Stimulated activated CD4-positive, alpha-beta T cell treated with anti-CD3 and anti-CD28 coated beads, Interleukin-12 subunit alpha, Interleukin-12 subunit beta, amount 100 ng/mL, for 24 hours (primary cell): Measurements from ENCODE around the gene SLC9A1.
"Not testable (repeated sequence)": the region's sequence is repeated elsewhere in the genome, so short reads cannot be mapped to it uniquely, and the experiment has no call there.

Source experiments
- DNase-seq, 2 experiments: peaks; one replicate each; pipeline ENCODE4 v3.0.0-alpha.2; 2020; ENCODE audit warnings: low read depth in 2 of 2

SLC9A1 gene

DNA sequence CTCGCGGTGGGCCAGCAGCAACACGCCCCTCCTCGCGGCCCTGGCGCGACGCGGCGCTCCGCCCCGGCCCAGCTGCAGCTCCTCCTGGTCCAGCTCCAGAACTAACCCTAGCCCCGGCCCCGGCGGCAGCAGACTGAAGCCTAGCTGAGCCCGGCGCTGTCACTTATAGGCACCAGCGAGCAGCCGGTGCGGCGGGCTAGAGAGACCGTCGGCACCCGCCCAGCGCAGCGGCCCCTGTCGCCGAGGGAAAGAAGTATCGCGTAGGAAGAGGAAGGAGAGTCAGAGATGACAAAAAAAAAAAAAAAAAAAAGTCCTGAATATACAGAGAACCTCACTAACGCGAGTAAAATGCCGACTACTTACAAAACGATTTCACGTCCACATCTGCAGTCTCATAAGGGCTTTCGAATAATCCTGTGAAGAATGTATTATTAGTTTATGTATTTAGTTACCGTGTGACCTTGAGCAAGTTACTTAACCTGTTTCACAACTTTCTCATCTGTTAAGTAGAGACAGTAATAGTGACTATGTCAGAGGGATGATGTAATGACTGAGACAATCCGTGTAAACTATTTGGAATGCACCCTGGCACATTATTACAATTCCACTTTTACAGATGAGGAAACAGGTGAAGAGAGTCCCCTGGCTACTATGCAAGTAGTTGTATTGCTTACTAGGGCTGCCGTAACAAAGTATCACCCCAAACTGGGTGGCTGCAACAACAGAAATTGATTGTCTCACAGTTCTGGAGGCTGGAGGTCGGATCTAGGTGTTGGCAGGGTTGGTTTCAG lies at the start of gene SLC9A1:
SLC9A1 (minus strand) TSS at position 135 of the 791 bp plus-strand sequence. CDS start 791 bp downstream, outside the sequence.
- peak; percentile 86 to 89 for DNase-seq

DNA sequence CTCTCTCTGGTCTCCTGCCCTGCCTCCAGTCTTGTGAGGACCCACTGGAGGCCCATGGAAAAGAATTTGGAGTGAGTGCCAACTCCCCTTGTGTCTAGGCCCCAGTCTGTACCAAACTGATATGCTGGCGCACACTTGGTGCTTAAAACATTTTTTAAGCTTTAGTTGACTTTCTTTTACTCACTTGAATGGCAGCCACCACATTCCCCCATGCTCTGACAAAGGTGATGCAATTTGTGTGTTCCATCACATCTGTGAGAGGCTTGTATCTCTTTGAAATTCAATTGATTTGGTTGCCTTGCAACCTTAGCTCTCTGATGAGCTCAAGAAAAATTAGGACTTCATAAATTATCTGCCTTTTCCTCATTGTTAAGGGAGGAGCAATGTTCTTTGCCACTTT lies 49.0 kb upstream of the SLC9A1 start:
- DNase-seq: no peak

- DNase-seq: no peak
Observed at GRCh38 chr1:27201295-27201694, 46.4 kb upstream of the SLC9A1 start.

DNA sequence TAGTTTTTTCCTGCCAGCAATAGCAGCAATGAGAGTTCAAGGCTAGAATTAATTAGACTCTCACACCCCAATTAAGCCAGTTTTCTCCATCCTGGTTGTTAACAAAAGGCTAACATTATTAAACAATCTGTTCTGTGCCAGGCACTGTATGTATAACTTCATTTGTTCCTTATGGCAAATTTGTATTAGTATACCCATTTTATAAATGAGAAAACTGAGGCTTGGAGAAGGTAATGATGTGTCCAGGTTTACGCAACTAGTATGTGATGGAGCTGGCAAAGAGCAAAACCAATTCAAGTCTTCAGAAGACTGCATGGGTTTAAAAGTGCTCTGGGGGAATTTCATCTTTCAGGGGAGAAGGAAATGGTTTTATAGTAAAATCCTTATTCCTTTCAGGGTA lies 38.3 kb upstream of the SLC9A1 start:
- DNase-seq: no peak

DNA sequence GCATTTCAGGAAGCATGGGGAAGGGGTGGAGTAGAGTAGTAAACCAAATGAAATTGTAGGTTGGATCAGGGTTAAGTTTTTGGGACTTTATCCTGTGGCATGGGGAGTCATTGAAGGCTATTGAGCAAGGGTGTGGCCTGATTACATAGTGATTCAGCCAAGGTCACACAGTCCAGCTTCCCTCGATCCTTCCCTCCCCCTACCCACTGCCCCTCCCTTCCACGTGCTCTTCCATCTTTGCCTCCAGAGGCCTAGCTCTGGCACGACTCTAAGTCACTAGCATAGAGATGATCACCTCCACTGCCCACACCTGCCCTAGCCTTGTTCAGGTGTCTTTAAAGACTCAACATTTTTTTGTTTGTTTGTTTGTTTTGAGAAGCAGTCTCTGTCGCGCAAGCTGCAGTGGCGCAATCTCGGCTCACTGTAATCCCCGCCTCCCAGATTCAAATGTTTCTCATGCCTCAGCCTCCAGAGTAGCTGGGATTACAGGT lies 37.2 kb upstream of the SLC9A1 start:
- DNase-seq: no peak

GRCh38 chr1:27184665-27185064 lies 29.7 kb upstream of the SLC9A1 start:
- not testable (repeated sequence) for DNase-seq

DNA sequence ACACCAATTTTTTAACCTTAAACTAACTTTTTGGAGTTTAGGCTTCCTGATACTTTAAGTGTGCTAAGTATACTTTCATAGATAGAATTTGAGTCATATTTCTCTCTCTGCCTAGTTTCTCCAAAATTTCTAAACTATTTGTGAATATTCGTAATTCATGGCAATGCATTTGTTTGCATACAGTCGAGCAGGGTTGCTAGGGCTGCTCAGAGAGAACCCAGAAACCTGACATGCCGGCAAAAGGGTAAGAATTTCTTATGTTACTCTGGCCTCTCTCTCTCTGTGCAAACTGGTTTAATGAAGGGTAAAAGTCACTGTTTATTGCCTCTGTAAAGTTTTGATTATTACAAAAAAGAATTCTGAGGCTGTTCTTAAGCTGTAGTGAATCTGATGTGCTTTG lies 25.1 kb upstream of the SLC9A1 start:
- no peak for DNase-seq

DNA sequence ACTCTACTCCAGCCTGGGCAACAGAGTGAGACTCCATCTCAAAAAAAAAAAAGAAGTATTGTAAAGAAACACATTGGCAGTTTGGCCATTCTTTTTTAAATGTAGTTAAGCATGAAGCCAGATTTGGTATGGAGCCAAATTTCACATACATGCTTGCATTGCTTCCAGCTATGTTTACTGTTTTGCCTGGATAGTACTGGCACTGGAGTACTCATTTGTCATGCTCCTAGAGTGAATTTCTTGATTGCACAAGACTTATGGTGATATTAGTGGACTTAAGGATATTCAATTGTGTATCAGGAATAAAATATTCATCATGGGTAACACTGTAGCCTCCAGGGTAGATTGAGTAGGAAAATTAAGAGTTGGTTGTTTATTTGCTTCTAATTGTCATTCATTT lies 24.5 kb upstream of the SLC9A1 start:
- no peak for DNase-seq

DNA sequence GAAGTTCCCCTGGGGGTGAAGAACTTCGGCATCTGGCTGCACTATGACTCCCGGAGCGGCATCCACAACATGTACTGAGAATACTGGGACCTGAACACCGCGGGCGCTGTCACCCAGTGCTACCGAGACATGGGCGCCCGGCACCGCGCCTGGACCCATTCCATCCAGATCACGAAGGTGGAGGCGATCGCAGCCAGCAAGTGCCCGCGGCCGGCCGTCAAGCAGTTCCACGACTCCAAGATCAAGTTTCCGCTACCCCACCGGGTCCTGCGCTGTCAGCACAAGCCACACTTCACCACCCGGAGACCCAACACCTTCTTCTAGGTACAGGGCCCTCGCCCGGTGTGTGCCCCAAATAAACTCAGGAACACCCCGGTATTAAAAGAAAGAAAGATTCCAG lies 22.0 kb upstream of the SLC9A1 start:
- no peak for DNase-seq

GRCh38 chr1:27176323-27176722 lies 21.4 kb upstream of the SLC9A1 start:
- DNase-seq: no peak

DNA sequence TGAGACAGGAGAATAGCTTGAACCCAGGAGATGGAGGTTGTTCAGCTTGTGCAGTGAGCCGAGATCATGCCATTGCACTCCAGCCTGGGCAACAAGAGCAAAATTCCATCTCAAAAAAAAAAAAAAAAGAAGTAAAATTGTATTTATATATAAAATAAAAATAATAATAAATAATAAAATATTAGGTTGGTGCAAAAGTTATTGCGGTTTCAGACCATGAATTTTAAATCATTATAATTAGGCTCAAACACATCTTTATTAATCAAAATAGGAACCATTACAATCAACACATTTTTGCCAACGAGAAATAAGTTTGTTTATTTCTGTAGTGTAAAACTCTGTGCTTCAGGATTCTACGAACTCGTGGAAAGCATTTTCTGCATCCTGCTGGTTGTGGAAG lies 18.1 kb upstream of the SLC9A1 start:
- not testable (repeated sequence) for DNase-seq

- DNase-seq: no peak
Observed at GRCh38 chr1:27166929-27167328, 12.0 kb upstream of the SLC9A1 start.

- no peak for DNase-seq
Observed at GRCh38 chr1:27166351-27166802, 11.5 kb upstream of the SLC9A1 start.

GRCh38 chr1:27163093-27163492 lies 8.2 kb upstream of the SLC9A1 start:
- no peak for DNase-seq

DNA sequence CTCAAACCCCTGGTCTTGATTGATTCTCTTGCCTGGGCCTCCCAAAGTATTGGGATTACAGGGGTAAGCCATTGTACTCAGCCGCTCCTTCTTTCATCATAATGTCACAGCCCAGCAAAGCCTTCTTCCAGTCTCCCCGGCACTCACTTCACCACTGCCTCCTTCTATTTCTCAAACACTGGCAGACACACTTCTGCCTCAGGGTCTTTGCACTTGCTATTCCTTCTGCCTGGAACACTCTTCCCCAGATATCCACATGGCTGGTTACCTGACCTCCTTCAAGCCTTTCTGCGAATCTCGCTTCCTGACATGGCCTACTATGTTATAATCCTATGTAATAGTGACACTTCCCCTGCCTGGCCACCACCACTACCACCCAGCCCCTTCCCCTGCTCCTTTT lies 7.2 kb upstream of the SLC9A1 start:
- DNase-seq: no peak

GRCh38 chr1:27161594-27161993 lies 6.7 kb upstream of the SLC9A1 start:
- DNase-seq: no peak

GRCh38 chr1:27157194-27157593 lies 2.3 kb upstream of the SLC9A1 start:
- no peak for DNase-seq

DNA sequence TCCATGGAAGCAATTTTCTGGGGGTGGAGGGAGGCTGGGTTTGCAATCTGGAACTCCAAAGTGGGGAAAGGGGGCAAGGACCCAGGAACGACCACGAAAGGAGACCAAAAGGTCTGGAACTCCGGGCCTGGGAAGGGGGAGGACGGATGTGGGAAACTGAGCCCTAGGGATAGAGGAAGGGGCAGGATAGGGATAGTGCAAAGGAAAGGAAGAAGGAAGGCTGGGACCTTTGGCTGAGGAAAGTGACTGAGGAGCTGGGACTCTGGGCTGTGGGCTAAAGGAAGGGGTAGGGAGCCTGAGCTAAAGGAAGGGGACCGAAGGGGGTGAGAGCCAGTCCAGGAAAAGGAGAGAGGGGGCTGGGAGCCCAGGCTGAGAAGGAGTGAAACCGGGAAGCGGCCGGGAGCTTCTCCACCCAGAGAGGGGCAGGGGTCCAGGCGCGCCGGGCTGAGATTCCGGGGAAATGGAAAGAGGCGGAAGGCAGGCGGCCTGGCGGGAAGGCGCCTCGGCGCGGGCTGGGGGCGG lies 395 bp downstream of the SLC9A1 start:
- DNase-seq: no peak

DNA sequence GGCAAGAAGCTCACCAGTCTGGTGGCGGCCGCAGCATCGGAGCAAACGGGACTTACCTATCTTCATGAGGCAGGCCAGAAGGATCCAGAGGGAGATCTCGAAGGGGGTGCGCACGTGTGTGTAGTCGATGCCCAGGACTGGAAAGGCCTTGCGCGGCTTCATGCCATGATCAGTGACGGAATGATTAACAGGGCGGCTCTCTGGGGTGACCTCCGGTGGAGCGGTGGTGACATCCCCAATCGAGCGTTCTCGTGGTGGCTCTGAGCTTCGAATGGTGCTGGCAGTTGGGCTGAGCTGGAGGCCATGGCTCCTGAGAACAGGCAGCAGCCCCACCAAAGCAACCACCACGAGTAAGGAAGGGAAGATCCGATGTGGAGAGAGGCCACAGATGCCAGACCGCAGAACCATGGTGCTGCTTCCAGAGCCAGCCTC lies 982 bp downstream of the SLC9A1 start:
- no peak for DNase-seq

GRCh38 chr1:27153549-27153886 lies 1.4 kb downstream of the SLC9A1 start:
- DNase-seq: no peak

GRCh38 chr1:27152829-27153548 lies 1.9 kb downstream of the SLC9A1 start:
- DNase-seq: no peak

GRCh38 chr1:27152004-27152828 lies 2.7 kb downstream of the SLC9A1 start:
- DNase-seq: no peak
